Parathyroid adenoma (tissue), 2 donors: ENCODE data around the gene CNBP.

ENCODE experiments used
- H2AFZ ChIP-seq: fragments of 300-600 bp; sonication (generic); one replicate; pipeline ENCODE4 v1.7.0; 2017; ENCODE audit warnings: antibody characterized with exemption, mild to moderate bottlenecking
- H3K27ac ChIP-seq: fragments of 300-600 bp; sonication (generic); one replicate; pipeline ENCODE4 v1.7.0; 2017
- H3K27me3 ChIP-seq: fragments of 300-600 bp; sonication (generic); one replicate; pipeline ENCODE4 v1.7.0; 2017; ENCODE audit warnings: low read length; ENCODE audit not compliant: control insufficient read depth, insufficient read depth
- H3K36me3 ChIP-seq: fragments of 300-600 bp; sonication (generic); one replicate; pipeline ENCODE4 v1.7.0; 2017; ENCODE audit warnings: low read length; ENCODE audit not compliant: control insufficient read depth, insufficient read depth
- H3K4me1 ChIP-seq: fragments of 300-600 bp; sonication (generic); one replicate; pipeline ENCODE4 v1.7.0; 2017; ENCODE audit warnings: control low read depth
- H3K4me2 ChIP-seq: fragments of 300-600 bp; sonication (generic); one replicate; pipeline ENCODE4 v1.7.0; 2017; ENCODE audit warnings: low read length
- H3K4me3 ChIP-seq: fragments of 300-600 bp; sonication (generic); one replicate; pipeline ENCODE4 v1.7.0; 2017; ENCODE audit warnings: low read depth, low read length
- H3K79me2 ChIP-seq: fragments of 300-600 bp; sonication (generic); one replicate; pipeline ENCODE4 v1.7.0; 2017; ENCODE audit warnings: control low read depth
- H3K9ac ChIP-seq: fragments of 300-600 bp; sonication (generic); one replicate; pipeline ENCODE4 v1.7.0; 2017; ENCODE audit warnings: mild to moderate bottlenecking
- H3K9me3 ChIP-seq: fragments of 300-600 bp; sonication (generic); one replicate; pipeline ENCODE4 v1.7.0; 2017; ENCODE audit warnings: low read length; ENCODE audit not compliant: control insufficient read depth
- TF ChIP-seq, protein P1 (sequence below): fragments of 300-600 bp; sonication (generic); IDR thresholded peaks from one replicate; pipeline ENCODE4 v1.7.0; 2017; ENCODE audit warnings: antibody characterized with exemption, mild to moderate bottlenecking
- donor health status: primary hyperparathyroidism.

CNBP gene

GRCh38 chr3:129181819-129182218 is 1.9 kb downstream of the CNBP start:
- Histone ChIP-seq H3K4me2 (peak overlapping the region; percentile 90), H3K27me3 (no peaks in the 10 kb centered on the region), H3K27ac (peak overlapping the region; percentile 97), H3K4me3 (peak overlapping the region; percentile 75), H3K79me2 (peaks cover 67% of the 10 kb centered on the region), H3K4me1 (peaks cover 21% of the 10 kb centered on the region), H2AFZ (no peak overlapping the region), H3K9ac (no peak overlapping the region), H3K9me3 (no peaks in the 10 kb centered on the region), H3K36me3 (no peaks in the 10 kb centered on the region)
- TF ChIP-seq, protein P1, sequence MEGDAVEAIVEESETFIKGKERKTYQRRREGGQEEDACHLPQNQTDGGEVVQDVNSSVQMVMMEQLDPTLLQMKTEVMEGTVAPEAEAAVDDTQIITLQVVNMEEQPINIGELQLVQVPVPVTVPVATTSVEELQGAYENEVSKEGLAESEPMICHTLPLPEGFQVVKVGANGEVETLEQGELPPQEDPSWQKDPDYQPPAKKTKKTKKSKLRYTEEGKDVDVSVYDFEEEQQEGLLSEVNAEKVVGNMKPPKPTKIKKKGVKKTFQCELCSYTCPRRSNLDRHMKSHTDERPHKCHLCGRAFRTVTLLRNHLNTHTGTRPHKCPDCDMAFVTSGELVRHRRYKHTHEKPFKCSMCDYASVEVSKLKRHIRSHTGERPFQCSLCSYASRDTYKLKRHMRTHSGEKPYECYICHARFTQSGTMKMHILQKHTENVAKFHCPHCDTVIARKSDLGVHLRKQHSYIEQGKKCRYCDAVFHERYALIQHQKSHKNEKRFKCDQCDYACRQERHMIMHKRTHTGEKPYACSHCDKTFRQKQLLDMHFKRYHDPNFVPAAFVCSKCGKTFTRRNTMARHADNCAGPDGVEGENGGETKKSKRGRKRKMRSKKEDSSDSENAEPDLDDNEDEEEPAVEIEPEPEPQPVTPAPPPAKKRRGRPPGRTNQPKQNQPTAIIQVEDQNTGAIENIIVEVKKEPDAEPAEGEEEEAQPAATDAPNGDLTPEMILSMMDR, result no peak

DNA sequence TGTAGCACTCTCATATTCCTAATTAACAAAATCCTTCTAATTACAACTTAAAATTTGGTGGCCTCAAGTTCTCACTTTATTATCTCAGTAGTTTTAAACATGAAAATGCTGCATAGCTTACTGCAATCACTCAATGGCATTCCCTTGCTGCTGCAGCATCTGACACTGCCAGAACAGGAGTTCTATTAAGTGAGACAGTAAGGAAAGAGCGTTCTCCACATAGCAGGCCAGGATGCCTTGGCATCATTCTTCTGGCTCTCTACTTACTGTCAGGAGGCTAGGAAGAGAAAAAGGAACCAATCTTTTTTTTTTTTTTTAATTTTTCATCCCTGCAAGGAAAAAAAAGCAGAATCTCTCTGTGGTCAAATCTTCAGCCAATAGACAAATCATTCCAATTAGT is 3.2 kb downstream of the CNBP start:
- Histone ChIP-seq H3K9me3 (no peaks in the 10 kb centered on the region), H2AFZ (no peak overlapping the region), H3K27me3 (no peaks in the 10 kb centered on the region), H3K4me3 (peak overlapping the region; percentile 19), H3K36me3 (no peaks in the 10 kb centered on the region), H3K79me2 (peaks cover 81% of the 10 kb centered on the region), H3K4me1 (peaks cover 27% of the 10 kb centered on the region), H3K9ac (no peak overlapping the region), H3K4me2 (peak overlapping the region; percentile 29), H3K27ac (no peak overlapping the region)
- TF ChIP-seq, protein P1, result no peak

DNA sequence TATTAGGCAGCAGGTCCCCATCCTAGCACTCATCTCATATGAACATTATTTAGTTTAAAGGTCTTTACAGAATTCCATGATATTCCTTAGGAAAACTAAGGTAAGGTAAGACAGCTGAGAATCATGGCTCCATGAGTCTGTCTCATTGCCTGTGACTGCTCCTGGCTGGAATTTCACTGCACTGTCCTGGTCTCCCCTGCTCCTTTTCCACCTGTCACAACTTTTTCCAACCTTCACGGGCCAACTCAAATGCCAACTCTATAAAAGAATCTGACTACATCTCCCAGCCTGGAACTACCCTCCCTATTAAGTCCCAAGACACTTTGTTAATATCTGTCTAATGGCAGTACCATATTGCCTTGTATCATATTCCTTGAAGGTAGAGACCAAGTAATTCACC is 7.6 kb downstream of the CNBP start:
- no peak overlapping the region for H3K9ac ChIP-seq
- H3K4me1 ChIP-seq, result peaks cover 32% of the 10 kb centered on the region
- H3K4me2 ChIP-seq, result no peak overlapping the region
- H2AFZ ChIP-seq, result no peak overlapping the region
- H3K79me2 ChIP-seq, result peaks cover 70% of the 10 kb centered on the region
- TF ChIP-seq, protein P1, result no peak
- H3K27me3 ChIP-seq, result no peaks in the 10 kb centered on the region
- H3K36me3 ChIP-seq, result no peaks in the 10 kb centered on the region
- no peak overlapping the region for H3K4me3 ChIP-seq
- no peaks in the 10 kb centered on the region for H3K9me3 ChIP-seq
- no peak overlapping the region for H3K27ac ChIP-seq

DNA sequence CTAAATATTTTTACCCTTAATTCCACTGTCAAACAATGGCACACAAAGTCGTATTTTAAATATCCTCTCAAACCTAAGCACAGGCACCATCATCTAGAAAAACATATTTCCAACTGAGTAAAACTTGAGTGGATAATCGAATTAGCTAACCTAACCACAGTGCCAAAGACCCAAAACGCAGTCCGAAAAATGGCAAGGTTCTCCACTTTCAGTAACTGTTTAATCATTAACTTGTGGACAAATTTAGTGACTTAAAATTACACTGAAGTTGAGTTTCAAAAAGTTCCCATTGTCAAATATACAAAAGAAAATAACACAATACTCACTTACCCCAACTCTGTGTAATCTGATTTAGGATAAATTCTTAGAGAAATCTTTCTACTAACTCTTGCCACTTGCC is 10.0 kb downstream of the CNBP start:
- TF ChIP-seq, protein P1, result no peak
- Histone ChIP-seq H3K4me1 (peaks cover 27% of the 10 kb centered on the region), H3K27ac (no peak overlapping the region), H3K79me2 (peaks cover 50% of the 10 kb centered on the region), H3K27me3 (no peaks in the 10 kb centered on the region), H3K9me3 (no peaks in the 10 kb centered on the region), H3K4me2 (peak overlapping the region; percentile 3), H2AFZ (no peak overlapping the region), H3K9ac (no peak overlapping the region), H3K4me3 (peak overlapping the region; percentile 9), H3K36me3 (no peaks in the 10 kb centered on the region)

- no peaks in the 10 kb centered on the region for H3K36me3 ChIP-seq
- no peak overlapping the region for H3K27ac ChIP-seq
- H3K9ac ChIP-seq, result no peak overlapping the region
Observed at GRCh38 chr3:129173206-129173605, 10.5 kb downstream of the CNBP start.

More at GRCh38 chr3:129173206-129173605, 10.5 kb downstream of the CNBP start:
- Histone ChIP-seq H3K4me2 (peak overlapping the region; percentile 3), H2AFZ (no peak overlapping the region), H3K4me1 (peaks cover 24% of the 10 kb centered on the region), H3K27me3 (no peaks in the 10 kb centered on the region), H3K9me3 (no peaks in the 10 kb centered on the region), H3K79me2 (peaks cover 46% of the 10 kb centered on the region), H3K4me3 (peak overlapping the region; percentile 9)
- TF ChIP-seq, protein P1, result no peak
